GM19463 (cell line): ENCODE results near the gene ZNF236.
A peak's percentile ranks its signal among the peaks of the same experiment; 100 is the strongest.
"Not testable (repeated sequence)": the region's sequence is repeated elsewhere in the genome, so short reads cannot be mapped to it uniquely, and the experiment has no call there.

Source experiments
- ATAC-seq: cut with Tn5 transposase; IDR thresholded peaks from one replicate; pipeline ENCODE4 v1.9.1; 2021; ENCODE audit warnings: mild to moderate bottlenecking, moderate library complexity; ENCODE audit not compliant: unreplicated experiment

Gene ZNF236

GRCh38 chr18:76938619-76939018, 116.3 kb downstream of the ZNF236 start:
- no peak for ATAC-seq

GRCh38 chr18:76941284-76941683, 118.9 kb downstream of the ZNF236 start:
- ATAC-seq, result no peak

GRCh38 chr18:76943542-76944339, 121.4 kb downstream of the ZNF236 start:
- no peak for ATAC-seq

GRCh38 chr18:76944346-76944745, 122.0 kb downstream of the ZNF236 start:
- not testable (repeated sequence) for ATAC-seq

GRCh38 chr18:76948345-76948744, 126.0 kb downstream of the ZNF236 start:
- ATAC-seq, result no peak

- peak; percentile 87 for ATAC-seq
These were observed 129.3 kb downstream of the ZNF236 start for GRCh38 chr18:76951456-76952247.

- ATAC-seq, result no peak
These were observed 130.4 kb downstream of the ZNF236 start for GRCh38 chr18:76952747-76953146.

- no peak for ATAC-seq
These were observed 130.8 kb downstream of the ZNF236 start for GRCh38 chr18:76953156-76953555.

GRCh38 chr18:76953583-76954233, 131.4 kb downstream of the ZNF236 start:
- no peak for ATAC-seq

- ATAC-seq, result no peak
These were observed 133.3 kb downstream of the ZNF236 start for GRCh38 chr18:76955524-76956170.

- ATAC-seq, result no peak
These were observed 134.3 kb downstream of the ZNF236 start for GRCh38 chr18:76956648-76957047.

- no peak for ATAC-seq
These were observed 135.3 kb downstream of the ZNF236 start for GRCh38 chr18:76957384-76958355.

GRCh38 chr18:76958692-76959341, 136.5 kb downstream of the ZNF236 start:
- ATAC-seq, result no peak

- ATAC-seq, result no peak
These were observed 137.2 kb downstream of the ZNF236 start for GRCh38 chr18:76959605-76960004.

GRCh38 chr18:76960528-76961035, 138.2 kb downstream of the ZNF236 start:
- no peak for ATAC-seq

- no peak for ATAC-seq
These were observed 140.5 kb downstream of the ZNF236 start for GRCh38 chr18:76962851-76963250.

GRCh38 chr18:76963936-76964335, 141.6 kb downstream of the ZNF236 start:
- peak; percentile 30 for ATAC-seq

GRCh38 chr18:76965555-76966151, 143.3 kb downstream of the ZNF236 start:
- peak; percentile 85 for ATAC-seq

- ATAC-seq, result not testable (repeated sequence)
These were observed 144.9 kb downstream of the ZNF236 start for GRCh38 chr18:76967299-76967698.
